GM12891 (cell line): ENCODE results near the gene SMAD3.

ENCODE experiments used
- DNase-seq: peaks from one replicate; pipeline ENCODE4 v3.0.0; 2011; ENCODE audit warnings: low spot score; ENCODE audit not compliant: insufficient read length
- FAIRE-seq: peaks from 2 replicates; lab custom pipeline; 2011; peaks lifted over from hg19 to GRCh38; lab: Jason Lieb, UNC
- PAX5 ChIP-seq: IDR thresholded peaks from 2 replicates; pipeline ENCODE4 v1.6.1; 2011; ENCODE audit warnings: low read length, moderate library complexity, mild to moderate bottlenecking; ENCODE audit not compliant: insufficient read depth, severe bottlenecking
- POLR2A ChIP-seq: IDR thresholded peaks from 2 replicates; pipeline ENCODE4 v1.6.1; 2011; ENCODE audit warnings: low read depth, low read length, control low read depth
- POLR2AphosphoS5 ChIP-seq: IDR thresholded peaks from 2 replicates; pipeline ENCODE4 v1.6.1; 2011; ENCODE audit warnings: low read depth, low read length, control low read depth
- POU2F2 ChIP-seq: IDR thresholded peaks from 2 replicates; pipeline ENCODE4 v1.6.1; 2011; ENCODE audit warnings: low read depth, mild to moderate bottlenecking, control low read depth, low read length, moderate library complexity
- SPI1 ChIP-seq: IDR thresholded peaks from 2 replicates; pipeline ENCODE4 v1.6.1; 2011; ENCODE audit warnings: low read depth, low read length, control low read depth
- TAF1 ChIP-seq: IDR thresholded peaks from 2 replicates; pipeline ENCODE4 v1.6.1; 2011; ENCODE audit warnings: low read depth, low read length, control low read depth

SMAD3 gene

GRCh38 chr15:67161412-67161811, 96.0 kb downstream of the SMAD3 start:
- TF ChIP-seq POU2F2 (no peak), POLR2A (no peak), PAX5 (no peak), POLR2AphosphoS5 (no peak), TAF1 (no peak), SPI1 (no peak)
- FAIRE-seq (no peak), DNase-seq (no peak)

- no peak for FAIRE-seq
- no peak for DNase-seq
- no peak for TF ChIP-seq POLR2AphosphoS5
- no peak for TF ChIP-seq POLR2A
- no peak for TF ChIP-seq TAF1
- TF ChIP-seq PAX5: no peak
- no peak for TF ChIP-seq POU2F2
- TF ChIP-seq SPI1: no peak
Observed at GRCh38 chr15:67161881-67162280, 96.5 kb downstream of the SMAD3 start.

GRCh38 chr15:67163180-67163579, 97.8 kb downstream of the SMAD3 start:
- no peak for TF ChIP-seq TAF1
- no peak for TF ChIP-seq SPI1
- TF ChIP-seq PAX5: no peak
- TF ChIP-seq POU2F2: no peak
- no peak for TF ChIP-seq POLR2A
- TF ChIP-seq POLR2AphosphoS5: no peak
- FAIRE-seq (no peak), DNase-seq (no peak)

GRCh38 chr15:67164401-67164791, 99.0 kb downstream of the SMAD3 start:
- TF ChIP-seq PAX5 (no peak), TAF1 (no peak), POLR2A (no peak), SPI1 (no peak), POU2F2 (no peak), POLR2AphosphoS5 (no peak)
- FAIRE-seq (no peak), DNase-seq (no peak)

- TF ChIP-seq PAX5 (no peak), POLR2AphosphoS5 (no peak), POLR2A (no peak), SPI1 (no peak), POU2F2 (no peak), TAF1 (no peak)
- DNase-seq (no peak), FAIRE-seq (no peak)
Observed at GRCh38 chr15:67164811-67165253, 99.4 kb downstream of the SMAD3 start.

GRCh38 chr15:67165254-67166253, 100.2 kb downstream of the SMAD3 start:
- TF ChIP-seq POLR2AphosphoS5 (no peak), SPI1 (no peak), POU2F2 (no peak), TAF1 (no peak), POLR2A (no peak), PAX5 (no peak)
- DNase-seq (no peak), FAIRE-seq (no peak)

- TF ChIP-seq POLR2AphosphoS5 (no peak), POLR2A (no peak), SPI1 (no peak), POU2F2 (no peak), PAX5 (no peak), TAF1 (no peak)
- DNase-seq (no peak), FAIRE-seq (no peak)
Observed at GRCh38 chr15:67166280-67167009, 101.0 kb downstream of the SMAD3 start.

GRCh38 chr15:67167091-67167490, 101.7 kb downstream of the SMAD3 start:
- FAIRE-seq (no peak), DNase-seq (no peak)
- no peak for TF ChIP-seq POLR2A
- no peak for TF ChIP-seq TAF1
- no peak for TF ChIP-seq PAX5
- TF ChIP-seq POLR2AphosphoS5: no peak
- TF ChIP-seq SPI1: no peak
- TF ChIP-seq POU2F2: no peak

GRCh38 chr15:67168694-67169093, 103.3 kb downstream of the SMAD3 start:
- DNase-seq (no peak), FAIRE-seq (no peak)
- TF ChIP-seq PAX5: no peak
